GM21825 (cell line): Measurements from ENCODE around the gene MGST3.
A peak's percentile ranks its signal among the peaks of the same experiment; 100 is the strongest.
"Not testable (repeated sequence)": the region's sequence is repeated elsewhere in the genome, so short reads cannot be mapped to it uniquely, and the experiment has no call there.

Experiments used
- ATAC-seq: cut with Tn5 transposase; IDR thresholded peaks from one replicate; pipeline ENCODE4 v1.9.1; 2021; ENCODE audit warnings: mild to moderate bottlenecking, moderate library complexity; ENCODE audit not compliant: unreplicated experiment

Gene MGST3

DNA sequence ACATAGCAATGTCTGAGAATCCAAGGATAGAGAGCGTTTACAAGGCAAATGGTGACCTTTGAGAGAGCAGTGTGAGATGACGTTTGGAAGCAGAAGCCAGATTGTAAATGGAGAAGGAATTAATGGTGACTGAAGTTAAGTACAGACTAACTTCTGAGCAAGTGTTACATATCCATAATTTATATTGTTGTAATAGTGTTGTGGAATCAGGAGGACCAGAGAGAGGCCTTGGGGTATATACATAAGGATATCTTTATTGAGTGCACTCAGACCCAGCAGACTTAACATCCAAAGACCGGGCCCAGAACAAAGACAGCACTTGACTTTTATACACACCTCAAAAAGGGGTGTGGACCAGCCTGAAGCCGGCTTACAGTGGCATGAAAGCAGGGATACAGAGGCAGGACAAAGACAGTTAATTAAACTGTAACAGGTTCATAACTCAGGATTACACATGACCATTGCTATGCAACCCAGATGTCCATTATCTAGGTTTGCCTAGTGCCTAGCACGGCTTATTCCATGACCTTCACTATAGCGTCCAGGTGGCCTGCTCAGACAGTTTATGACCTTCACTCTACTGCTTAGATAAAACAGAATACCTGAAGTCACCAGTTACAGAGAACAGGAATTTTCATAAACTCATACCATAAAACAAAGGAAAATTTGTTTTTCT, 2.7 kb upstream of the MGST3 start:
- no peak for ATAC-seq

DNA sequence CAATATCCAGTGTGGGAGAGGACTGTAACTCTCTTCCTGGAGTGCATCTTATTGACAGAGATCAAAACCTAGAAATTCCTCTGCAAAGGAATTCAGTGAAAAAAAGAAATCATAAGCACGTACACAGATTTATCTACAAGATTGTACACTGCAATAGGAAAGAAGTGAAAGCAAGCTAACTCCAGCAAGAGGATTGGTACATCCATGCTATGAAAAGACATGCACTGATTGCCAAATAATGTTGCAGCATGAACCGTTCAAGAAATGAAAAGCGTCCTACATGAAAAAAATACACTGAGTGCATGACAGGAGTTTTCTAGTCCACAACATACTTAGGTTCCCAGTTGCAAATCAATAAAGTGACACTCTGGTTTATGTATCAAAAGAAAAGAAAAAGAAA, 1.9 kb upstream of the MGST3 start:
- no peak for ATAC-seq

DNA sequence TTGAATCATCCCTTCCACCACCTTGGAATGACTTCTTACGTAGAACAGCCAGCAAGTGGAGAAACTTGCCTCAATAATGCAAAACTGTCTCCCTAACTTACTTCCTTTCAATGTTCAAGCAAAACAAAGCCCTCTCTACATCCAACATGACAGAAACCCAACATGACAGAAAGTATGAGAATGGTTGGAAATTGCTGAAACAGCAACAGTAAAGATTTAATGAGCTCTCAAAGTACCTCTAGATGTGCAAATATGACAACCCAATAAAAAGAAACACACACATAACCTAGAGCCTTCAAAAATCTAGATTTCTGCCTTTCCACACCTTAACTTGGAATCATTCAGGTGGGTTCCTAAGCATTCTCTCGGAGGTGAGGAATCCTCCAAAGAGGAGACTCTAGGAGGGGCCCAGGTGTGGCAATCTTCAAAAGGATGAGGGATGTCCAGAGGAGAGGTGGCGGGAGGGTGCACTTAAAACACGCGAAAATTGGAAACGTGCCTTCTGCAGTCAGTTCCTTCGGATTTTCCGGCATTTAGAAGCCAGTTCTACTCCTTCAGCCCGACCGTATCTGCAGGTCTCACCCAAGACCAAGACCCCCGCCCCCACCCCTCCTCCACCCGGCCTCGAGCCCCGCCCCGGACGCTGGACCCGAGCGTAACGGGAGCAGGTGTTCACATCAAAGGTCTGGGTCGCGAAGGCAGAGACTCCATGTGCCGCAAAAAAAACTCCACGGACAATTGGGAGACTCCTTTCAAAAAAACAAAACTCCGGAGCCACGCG, 996 bp upstream of the MGST3 start:
- peak; percentile 0 for ATAC-seq

DNA sequence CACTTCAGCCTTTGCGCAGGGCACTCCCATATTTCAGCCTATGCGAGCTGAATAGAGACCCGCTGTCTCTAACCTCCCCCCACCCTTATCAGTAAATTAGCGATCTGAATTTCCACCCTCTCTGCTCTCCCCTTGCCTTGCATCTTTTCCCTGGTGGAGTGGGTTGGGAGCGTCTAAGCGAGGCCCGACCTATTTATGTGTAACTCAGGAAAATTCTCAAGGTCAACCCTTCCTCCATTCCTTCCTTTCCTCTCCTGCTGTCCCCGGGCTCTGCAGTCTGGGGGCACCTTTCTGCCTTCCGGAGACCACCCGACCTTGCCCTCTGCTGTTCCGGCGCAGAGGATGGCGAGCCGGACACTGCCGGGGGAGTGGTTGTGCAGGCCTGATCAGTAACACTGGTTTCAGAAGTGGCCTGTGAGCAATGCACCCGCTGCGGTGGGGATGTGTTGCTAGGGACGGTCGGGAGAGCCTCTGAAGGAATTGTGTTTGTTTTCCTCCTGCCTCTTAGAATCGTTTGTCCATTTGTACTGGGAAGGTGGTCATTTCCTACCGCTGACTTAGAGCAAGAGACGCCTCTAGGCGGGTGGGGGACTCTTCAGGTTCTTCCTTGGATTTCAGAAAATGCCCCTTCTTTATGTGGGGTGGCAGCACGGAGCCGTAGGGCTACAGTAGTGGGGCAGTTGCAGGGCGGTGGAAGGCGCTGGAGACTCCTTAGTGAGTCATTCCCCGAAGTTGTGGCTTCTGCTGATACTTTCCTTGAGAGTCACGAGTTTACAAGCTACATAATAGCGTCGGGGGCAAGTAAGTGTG, 513 bp downstream of the MGST3 start:
- ATAC-seq: peak; percentile 40

DNA sequence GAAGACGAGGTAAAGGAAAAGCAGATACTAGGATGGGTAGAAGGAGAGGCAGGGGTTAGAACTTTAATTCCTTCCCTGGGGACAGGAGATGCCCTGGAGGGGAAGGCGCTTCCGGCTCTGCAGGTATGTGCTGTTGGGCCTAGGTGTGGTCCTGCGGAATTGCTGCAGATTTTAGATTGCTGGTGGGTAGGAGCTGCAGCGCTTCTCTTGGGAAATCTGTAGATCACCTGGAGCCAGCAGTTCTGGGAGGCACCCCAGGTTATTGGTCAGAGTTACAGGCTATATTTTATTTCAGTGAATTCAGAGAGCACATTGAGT, 1.1 kb downstream of the MGST3 start:
- no peak for ATAC-seq

DNA sequence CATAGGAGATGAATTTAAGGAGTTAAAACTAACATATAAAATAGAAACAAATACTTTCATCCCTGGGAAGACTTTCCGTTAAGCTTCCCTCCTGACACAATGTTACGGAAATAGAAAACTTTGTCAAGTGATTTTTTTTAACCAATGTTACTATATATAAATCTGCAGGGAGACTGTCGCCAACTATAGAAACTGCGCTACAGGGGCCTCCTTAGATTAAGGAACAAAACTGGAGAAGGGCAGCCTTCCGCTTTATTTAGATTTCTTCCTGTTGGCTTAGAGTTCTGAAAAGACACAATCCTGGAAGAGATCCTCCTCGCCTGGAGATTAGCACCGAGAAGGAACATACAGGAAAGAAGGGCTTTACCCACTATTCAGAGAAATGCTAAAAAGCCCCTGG, 1.5 kb downstream of the MGST3 start:
- ATAC-seq: no peak

DNA sequence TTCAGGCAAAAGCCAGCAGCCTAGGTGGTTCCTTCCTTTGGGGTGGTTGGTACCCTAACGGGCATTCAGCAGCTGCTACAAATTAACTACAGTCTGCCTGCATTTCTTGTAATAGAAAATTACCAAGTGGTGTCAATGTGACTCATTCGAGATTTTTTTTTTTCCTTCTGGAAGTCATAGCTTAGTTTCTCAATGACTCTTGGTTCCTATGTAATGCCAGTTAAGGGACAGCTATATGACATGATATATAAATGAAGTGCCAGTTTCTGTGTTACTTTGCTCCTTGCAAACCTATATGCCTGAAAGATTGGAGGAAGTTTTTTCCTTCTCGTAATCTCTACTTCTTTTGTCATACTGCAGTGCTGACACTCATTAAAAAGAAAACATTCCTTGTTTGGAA, 2.6 kb downstream of the MGST3 start:
- ATAC-seq: no peak

DNA sequence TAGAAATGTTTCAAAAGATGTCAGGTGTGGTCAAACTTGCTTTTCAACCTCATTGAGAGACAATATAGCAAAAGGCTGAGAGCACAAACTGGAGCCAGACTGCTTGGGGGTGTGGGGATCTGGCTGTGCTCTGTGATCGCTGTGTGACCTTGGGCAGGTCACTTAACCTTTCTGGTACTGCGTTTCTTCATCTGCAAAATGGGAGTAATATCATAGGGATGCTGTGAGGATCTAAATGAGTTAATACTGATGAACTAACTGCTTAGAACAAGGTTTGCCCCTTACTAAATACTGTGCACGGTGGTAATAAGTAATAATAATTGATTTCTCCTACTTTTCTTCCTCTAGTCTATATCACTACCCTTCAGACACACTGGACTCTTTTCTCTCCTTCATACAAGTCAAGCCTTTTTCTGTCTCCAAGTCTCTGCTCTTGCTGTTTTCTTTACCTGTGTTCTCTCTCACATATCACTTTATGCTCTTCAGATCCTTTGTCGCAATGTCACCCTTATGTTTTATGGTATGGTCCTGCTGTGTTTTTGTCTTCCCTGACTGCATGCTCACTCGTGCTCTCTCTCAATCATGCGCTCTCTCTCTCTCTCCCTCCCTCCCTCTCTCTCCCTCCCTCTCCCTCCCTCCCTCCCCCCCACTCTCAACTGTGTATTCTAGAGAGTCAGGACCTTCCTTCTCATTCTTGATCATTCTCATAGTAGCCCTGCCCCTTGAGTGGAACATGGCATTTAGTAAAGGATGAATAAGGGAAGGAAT, 3.3 kb downstream of the MGST3 start:
- no peak for ATAC-seq

DNA sequence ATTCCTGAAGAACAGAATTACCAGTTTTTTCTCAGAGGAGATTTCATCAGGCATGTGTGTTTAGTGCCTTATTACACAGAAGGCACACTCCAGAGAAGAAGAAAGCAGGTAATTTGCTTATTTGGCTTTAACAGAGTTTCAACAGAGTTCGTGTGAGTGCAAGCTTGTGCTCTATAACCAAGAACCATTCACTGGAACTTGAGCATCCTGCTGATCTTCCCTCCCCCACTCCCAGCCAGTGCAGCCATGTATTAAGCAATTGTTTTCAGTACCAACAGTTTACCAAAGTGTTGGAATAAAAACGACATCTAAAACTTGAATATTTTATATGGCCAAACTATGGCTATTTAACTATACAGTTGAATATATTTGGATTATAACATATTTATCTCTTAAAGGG, 4.3 kb downstream of the MGST3 start:
- no peak for ATAC-seq

DNA sequence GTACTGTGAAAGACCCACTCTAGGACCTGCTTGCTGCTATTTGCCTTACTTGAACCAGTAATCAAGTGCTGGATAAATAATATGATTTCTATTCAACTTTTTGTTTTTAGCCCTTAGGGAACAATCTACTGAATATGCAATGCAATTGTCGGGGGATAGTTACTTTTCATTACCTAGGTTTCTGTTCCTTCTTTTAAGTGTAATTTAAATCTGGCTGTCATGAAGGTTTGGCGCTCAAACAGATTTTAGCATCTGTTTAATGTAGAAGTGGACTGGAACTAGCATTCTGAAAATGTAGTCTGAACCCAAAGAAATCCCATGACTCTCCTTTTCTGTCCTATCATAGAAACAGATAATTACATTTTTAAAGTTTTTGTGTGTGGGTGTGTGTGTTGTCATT, 4.8 kb downstream of the MGST3 start:
- ATAC-seq: no peak

DNA sequence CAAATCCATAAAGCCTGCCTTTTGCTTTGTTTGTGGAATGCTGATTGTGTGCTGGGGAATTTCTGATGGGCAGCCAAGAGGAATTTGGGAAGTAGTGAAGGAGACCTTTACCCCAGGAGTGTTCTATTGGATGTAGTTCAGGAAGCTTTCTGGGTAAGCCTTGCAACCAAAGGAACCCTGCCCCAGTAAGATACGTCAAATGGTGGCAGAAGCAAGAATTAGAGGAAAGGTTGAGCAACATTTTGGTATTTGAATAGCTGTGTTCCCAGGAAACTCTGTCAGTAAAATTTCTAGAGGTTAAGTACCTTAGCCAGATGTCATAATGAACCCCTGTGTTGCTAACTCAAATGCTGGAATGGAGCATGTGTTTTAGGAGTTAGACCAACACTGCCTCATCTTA, 6.4 kb downstream of the MGST3 start:
- ATAC-seq: no peak

DNA sequence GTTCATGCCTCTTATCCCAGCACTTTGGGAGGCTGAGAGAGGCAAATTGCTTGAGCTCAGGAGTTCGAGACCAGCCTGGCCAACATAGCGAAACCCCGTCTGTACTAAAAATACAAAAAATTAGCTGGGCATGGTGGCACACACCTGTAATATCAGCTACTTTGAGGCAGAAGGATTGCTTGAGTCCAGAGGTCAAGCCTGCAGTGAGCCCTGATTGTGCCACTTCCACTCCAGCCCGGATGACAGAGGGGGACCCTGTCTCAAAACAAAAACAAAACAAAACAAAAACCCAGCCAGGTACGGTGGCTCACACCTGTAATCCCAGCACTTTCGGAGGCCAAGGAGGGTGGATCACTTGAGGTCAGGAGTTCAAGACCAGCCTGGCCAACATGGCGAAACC, 7.2 kb downstream of the MGST3 start:
- not testable (repeated sequence) for ATAC-seq

DNA sequence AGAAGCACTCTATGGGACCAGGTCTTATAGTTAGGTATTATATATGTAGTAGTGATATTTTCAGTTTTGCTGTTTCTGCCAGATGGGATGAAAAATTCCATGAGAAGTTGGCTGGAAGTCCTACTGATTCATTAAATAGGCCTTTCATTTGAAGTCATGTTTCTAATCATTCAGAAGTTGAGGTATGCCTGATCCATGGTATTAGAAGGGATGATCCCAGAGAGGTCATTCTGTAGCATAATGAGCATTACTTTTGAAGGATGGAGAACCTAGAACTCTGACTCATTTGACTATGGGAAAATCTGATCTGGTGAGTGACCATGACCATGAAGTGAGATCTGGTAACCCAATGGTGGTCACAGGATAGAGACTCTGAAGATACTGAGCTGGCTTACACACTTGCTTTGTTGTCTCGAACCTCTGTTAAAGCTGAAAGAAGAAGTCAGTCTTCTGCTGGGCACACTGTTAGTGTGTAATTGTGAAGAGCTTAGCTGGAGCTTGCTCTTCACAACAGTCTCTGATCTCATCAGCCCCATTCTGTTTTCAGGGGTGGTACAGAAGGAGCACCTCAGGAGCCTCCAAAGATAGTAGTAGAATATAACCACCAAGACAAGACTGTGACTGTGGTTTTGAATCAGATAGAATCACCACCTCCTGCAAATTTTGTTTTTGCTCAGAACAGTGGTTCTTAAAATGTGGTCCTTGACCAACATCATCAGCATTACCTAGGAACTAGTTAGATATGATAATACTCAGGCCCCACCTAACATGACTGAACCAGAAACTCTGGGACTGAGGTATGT, 9.0 kb downstream of the MGST3 start:
- peak; percentile 32 for ATAC-seq

DNA sequence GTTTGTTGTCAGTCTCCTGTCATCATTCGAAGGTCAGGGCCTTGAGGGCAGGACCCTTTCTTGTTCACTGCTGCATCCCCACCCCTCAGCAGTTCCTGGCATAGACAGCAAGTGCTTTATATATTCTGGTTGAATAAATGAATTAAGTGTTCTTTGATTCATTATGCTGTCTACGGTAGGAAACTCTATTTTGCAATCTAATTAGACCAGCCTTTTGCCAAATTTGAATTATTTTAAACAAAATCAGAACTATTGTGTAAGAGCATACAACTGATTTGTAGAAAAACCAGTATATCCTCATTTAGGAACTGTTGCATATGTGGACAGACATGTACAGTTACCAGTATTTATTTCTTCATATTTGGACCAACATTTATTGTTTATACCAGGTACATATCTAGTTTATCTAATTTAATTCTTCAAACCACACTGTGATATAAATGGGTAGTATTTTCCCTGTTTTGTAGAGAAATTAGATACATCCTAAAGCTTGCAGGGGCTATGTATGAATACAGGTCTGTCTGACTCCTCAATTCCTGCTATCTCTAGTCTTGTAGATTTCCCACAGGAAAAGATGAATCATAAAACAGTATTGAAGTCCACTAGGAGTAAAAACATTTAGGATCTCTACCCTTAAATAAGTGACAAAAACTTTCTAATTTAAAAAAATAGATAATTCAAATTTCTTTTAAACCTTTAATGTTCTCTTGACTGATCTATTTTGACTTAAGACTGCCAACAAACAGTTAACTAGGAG, 10.4 kb downstream of the MGST3 start:
- ATAC-seq: no peak

DNA sequence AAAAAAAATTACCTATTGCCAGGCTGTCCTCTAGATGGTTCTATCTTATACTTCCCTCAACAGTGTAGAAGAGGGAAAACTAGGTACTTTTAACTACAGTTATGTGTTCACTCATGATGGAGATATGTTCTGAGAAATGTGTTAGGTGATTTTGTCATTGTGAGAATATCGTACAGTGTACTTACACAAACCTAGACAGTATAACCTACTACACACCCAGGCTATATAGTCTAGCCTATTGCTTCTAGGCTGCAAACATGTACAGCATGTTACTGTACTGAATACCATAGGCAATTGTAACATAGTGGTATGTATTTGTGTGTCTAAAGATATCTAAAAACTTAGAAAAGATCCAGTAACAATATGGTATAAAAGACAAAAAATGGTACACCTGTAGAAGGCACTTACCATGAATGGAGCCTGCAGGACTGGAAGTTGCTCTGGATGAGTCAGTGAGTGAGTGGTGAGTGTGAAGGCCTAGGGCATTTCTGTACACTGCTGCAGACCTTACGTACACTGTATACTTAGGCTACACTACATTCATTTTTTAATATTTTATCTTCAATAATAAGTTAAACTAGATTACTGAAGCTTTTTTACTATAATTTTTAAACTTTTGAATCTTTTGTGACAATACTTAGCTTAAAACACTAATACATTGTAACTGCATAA, 13.2 kb downstream of the MGST3 start:
- ATAC-seq: no peak

DNA sequence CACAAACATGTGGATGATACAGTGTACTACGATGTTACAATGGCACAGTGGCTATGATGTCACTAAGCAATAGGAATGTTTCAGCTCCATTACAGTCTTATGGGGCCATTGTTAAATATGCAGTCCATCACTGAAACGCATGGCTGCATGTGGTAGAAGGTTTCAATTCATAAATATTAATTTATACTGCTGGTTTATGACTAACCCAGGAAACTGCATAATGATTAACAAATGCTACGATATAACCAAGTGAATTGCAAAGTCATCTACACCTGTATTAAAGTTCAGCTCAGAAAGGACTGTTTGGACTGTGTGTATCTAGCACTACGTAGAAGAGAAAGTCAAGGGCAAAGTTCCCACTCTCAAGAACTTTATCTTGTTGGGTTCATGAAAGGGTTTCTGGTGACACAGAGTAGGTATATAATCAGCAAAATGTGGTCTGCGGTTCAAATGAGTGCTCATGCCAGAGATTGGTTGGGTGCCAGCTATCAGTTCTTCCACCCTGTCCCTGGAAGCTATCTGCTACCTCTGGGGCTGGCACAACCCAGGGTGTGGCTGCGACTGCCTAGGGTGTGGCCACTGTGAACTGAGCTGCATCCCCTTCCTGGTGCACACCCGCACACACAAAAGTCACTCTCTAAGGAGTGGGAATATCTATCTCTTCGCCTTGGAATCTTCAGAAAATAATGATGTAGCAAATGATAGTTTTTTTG, 14.8 kb downstream of the MGST3 start:
- ATAC-seq: peak; percentile 39

DNA sequence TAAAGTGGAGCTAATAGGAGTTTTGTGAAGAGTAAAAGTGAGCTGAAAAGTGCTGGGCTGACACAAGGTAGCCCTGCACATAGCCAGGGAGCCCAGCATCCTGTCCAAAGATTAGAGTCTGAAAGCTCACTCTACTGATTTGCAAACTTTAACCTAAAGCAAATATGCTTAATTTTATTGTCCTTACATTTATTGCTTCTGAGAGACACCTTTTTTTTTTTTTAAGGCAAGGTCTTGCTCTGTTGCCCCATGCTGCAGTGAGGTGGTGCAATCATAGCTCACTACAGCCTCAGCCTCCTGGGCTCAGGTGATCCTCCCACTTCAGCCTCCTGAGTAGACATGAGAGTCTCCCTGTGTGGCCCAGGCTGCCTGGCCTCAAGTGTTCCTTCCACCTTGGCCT, 16.5 kb downstream of the MGST3 start:
- no peak for ATAC-seq

DNA sequence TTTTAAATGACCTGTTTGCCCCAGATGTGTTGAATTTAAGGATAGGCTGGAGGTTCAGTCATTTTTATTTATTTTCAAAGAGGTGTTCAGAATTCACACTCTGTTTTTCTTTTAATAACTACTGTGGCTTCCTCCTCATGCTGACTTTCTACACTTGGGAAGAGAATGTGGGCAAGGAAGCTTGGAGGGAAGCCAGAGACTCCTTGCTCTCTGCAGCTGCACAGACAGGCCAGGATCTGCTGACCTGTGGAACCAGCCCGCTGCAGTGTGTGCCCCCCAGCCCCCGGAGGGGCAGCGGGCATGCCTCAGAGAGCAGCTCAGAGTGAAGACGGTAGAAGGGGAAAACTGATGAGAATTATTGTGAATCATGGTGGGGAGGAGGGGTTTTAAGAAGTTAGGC, 16.9 kb downstream of the MGST3 start:
- ATAC-seq: no peak
